Inferior parietal cortex (tissue), 1 donor: ENCODE results near the gene EYS.

Experiments used
- DNase-seq: peaks from one replicate; pipeline ENCODE4 v3.0.0-alpha.2; 2016; ENCODE audit errors: extremely low spot score

Gene EYS

DNA sequence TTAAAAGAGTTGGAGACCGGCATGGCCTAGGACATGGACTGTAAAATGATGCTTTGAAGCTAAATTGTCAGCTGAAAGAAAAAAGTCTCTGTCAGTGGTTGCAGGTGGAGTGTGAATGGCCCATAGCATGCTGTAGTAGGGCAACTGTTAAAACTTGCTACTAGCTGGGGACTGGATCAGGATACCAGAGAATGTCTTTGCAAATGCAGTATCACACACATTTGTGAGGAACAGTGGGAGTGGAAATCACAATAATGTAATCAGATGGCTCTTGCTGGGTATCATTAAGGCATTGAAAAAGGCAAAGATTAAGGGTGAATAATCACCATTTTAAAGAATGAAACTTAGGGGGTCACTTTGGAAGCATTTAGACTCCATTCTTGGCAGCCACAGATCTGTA lies 737.9 kb downstream of the EYS start:
- DNase-seq = no peak

DNA sequence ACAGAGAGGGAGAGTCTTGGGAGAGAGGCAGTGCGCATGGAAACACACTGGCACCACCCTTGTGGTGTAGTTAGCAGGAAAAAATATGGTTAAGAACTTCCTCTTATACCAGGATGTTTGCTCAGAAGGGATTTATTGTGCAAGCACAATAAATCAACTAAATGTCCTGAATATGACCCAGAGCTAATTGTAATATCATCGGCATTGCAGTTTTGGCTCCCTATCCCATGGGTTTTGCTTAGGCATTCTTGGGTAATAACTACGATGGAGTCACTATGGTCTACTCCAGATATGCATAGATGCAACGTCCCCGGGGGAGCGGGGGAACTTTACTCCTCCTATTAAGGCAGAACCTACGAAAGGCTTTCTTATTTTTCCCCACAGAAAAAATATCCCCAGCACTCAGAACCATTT lies 751.6 kb downstream of the EYS start:
- no peak for DNase-seq

DNA sequence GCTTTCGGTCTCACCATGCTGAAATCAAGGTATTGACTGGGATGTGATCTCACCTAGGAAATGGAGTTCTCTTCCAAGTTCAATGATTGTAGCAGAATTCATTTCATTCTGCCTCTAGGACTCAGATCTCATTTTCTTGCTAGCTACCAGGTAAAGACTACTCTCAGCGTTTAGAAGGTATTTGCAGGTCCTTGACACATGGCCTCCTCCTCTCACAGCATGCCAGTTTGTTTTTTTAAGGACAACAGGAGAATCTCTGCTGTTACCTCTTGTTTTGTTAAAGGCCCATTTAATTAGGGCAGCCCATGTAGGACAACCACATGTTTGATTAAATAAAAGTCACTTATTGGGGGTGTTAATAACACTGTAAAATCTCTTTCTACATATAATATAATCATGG lies 757.8 kb downstream of the EYS start:
- no peak for DNase-seq

DNA sequence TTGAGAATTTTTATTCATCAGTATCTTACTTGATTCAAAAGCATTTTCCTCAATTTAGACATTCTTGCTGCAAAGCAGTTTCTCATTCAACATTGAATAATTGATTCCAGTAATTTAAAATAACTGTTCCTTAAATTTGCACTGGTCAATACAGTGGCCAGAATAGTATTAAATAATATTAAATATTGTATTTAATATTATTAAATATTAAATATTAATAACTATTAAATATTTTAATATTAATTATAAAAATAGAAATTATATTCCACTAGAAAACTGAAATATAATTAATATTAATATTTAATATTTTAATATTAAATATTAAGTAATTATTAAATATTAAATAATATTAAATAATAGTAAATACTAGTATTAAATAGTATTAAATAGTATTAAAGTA lies 758.8 kb downstream of the EYS start:
- DNase-seq = no peak

DNA sequence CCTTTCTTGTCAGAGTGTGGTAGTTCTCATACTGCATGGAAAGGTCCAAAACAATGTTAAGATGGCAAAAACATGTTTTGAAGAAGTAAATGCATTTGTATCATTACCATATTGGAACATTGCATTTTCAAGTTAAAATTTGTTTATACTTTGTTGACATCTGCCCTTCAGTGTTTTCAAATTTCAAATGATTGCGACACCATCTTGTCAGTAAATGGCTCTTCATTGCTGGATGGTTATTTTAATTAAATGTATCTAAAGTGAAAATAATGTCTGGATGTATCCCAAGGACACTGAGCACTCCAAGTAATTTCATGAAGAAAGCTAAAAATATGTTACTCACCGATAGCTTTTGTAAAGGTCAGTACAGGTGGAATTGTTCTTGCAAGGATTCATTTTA lies 761.6 kb downstream of the EYS start:
- DNase-seq = no peak

DNA sequence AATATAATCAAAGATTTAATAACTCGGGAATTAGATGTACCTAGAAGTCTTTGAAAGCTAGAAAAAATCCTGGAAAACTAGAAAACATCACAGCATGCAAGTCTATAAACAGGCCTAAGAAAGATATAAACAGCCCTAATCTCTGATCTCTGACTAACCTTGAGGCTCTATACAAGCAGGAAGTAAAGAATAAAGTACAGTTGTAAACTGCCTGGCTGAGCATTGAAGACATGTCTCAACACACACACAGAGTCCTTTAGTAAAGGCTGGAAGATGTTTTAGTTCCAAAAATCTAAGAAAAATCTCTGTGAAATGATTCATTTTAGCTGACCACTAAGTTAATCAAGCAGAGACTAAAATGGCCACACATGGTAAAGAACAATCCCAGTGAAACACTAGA lies 774.5 kb downstream of the EYS start:
- DNase-seq = no peak

DNA sequence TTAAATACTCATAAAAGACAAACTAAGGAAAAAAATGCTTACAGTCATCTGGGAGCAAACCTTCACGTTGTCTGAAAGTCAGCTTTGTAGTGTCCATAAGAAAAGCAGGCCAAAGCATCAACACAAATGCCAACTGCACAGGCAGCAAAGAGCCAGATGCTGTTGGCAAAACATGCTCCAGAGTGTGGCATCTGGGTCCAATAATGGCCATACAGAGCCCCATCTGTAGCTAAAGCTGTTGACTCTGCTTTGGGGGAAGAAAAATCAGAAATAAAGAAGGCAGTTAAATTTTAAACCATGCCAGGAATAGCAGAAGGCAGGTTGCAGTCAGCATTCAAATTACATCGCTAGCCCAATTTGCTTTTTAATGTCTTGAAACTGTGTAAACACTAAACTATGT lies 776.3 kb downstream of the EYS start:
- no peak for DNase-seq

DNA sequence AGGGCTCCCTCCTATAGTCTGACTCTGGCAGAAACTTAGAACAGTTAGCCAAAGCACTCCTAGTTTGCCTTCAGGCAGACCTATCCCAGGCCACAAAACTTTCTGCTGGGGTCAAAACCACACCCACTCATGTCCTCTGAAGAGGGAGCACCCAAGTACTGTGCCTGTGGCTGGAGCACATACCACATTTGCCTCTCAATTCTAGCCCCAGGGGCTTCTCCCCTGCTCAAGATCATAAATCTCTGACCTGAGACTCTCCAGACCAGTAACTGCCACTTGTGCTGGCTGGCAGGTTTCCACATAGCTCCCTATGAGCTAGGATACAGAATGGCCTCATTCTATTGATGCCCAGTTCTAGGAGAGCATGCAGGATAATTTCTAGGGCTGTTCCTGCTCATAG lies 781.0 kb downstream of the EYS start:
- no peak for DNase-seq

DNA sequence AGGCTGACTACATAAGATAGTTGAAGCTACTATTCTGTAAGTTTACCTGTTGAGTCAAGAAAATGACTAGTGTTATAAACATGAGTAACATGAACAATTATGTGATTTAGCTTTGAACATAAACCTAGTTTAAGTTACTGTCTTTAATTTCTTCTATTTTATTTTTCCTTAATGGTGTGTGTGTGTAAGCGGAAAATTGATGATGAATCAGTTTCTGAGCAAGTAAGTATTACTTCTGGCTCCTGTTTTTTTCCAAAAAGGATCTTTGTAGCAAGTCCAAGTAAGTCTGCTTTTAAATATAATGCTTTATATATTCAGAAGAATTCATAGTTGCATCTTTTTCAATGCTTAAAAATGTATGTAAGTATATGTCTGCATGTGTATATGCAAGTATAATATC lies 786.8 kb downstream of the EYS start:
- DNase-seq = no peak

DNA sequence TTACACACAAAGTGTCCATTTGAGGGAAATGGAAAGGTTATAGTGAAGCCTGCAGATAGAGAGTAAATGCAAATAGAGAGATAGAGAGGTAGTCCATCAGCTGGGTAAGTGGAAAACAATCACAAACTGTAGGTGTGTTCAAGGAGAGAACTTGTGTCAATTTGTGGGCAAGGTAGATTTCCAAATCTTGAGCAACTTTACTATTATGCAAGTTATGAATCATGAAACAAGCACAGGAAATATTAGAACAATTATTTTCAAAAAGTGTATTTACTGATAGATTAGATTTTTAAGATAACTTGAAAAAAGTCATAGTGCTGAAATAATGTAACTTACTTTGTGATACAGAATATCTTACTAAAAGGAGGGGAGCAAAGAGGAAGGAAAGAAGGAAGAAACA lies 792.9 kb downstream of the EYS start:
- DNase-seq = no peak

DNA sequence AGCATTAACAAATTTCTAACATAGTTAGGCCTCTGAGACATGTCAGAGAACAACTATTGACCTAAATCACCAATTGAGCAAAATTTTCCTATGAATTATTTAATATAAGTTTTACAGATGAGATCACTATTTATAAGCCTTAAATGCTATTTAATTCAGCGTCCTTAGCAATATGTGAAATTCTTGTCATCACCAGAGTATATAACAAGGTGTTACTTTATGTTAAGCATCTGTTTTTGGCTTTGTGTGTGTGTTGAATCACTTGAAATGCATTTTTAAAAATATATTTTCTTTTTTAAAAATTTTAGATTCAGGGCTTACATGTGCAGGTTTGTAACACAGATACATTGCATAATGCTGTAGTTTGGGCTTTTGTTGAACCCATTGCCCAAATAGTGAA lies 794.1 kb downstream of the EYS start:
- DNase-seq = no peak

DNA sequence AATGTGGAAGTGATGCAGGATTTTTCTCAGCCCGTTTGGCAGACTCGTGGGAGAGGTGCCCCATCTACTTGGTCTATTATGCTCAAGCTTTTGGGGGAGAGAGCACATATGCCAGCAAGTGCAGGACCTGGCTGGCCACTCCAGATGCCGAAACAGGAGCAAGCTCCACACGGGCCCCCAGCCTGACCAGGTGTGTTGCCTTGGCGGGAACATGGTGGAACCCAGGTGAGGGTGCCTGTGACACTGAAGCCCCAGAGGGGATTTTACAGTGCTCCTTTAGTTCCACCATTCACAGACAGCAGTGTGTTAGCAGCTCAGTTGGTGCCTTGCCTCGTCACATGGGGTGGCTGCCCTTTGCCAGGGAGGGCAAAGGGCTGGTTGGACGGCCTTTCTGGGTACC lies 798.9 kb downstream of the EYS start:
- no peak for DNase-seq

DNA sequence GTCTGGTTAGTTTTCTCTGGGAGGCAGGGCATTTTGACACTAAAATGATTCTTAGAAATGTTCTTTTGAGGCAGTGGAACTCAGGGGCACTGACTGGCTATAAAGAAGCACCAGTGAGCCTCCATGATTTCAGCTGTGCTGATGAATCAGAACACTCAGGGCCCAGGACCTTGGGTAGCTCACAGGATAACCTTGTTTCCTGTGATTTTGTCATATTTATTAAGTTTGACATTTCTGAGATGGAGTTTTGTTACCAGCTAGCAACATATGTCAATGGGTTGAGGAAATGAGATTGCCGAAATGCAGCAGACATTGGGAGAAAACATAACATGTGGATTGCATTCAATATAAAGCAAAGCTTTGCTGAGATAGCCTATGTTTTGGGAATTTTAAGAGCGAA lies 802.4 kb downstream of the EYS start:
- DNase-seq = no peak

DNA sequence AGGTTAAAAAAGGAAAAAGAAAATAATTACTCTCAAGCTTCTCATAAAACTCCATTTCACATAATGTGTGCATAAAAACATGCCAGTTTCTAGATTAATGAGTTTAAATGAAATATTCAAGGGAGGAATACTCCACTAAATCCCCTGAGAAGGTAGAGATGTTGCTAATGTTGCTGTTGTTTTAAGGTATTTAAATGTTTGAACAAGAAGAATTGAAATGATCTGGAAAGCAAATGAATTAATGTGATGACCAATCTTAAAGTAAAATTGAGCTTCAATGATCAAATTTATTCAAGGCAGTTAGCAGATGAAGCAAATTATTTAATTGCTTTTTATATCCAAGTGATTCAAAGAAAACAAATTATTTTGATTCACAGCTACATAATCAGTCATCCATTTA lies 804.4 kb downstream of the EYS start:
- DNase-seq = no peak

DNA sequence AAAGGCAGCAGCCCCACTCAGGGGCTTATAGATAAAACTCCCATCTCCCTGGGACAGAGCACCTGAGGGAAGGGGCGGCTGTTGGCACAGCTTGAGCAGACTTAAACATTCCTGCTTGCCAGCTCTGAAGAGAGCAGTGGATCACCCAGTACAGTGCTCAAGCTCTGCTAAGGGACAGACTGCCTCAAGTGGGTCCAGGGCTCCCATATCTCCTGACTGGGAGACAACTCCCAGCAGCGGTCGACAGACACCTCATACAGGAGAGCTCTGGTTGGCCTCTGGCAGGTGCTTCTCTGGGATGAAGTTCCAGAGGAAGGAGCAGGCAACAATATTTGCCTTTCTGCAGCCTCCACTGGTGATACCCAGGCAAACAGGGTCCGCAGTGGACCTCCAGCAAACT lies 810.1 kb downstream of the EYS start:
- no peak for DNase-seq

DNA sequence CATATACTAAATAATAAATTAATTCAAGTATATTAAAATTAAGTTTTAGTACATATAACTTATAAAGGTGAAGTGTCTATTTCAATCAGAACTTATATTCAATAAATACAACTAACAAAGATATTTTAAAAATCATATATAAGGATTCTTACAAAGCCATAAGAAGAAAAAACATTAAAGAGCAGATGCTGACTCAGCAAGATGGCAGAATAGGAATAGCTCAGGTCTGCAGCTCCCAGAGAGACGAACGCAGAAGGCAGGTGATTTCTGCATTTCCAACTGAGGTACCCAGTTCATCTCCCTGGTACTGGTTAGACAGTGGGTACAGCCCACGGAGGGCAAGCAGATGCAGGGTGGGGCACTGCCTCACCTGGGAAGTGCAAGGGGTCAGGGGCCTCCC lies 811.1 kb downstream of the EYS start:
- DNase-seq = no peak

DNA sequence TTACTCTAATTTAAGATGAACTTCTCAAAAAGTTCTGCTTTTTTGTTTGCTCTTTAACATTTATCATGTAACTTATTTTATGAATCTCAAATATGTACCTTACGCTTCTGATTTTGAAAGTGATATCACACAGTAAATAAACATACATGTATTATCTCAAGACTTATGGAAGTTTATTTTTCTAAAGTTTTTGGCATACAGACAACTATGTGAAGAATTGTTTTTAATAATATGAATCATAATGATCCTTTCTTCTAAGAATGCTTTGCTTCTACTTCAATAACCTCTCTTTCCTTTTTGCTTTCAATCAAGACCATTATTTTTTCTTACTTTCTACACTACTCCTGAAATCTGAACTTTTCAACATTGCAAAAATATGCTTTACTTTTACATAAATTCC lies 816.4 kb downstream of the EYS start:
- DNase-seq = no peak

DNA sequence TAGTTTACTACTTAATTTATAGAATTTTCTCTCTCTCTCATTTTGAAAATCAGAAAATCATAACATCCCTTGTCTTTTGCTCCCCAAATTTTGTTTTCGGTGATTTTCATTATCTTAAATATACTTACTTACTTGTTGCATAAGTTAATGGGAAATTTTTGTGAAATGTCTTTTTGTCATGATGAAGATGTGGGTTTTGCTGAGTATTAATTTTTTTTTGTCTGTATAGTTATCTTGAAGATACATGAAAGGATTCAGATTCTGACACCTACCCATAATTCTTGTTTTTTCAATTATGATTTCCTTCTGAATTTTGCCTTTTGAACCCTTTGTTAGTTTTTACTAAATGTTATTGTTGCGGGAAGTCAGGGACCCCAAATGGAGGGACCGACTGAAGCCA lies 817.9 kb downstream of the EYS start:
- no peak for DNase-seq

DNA sequence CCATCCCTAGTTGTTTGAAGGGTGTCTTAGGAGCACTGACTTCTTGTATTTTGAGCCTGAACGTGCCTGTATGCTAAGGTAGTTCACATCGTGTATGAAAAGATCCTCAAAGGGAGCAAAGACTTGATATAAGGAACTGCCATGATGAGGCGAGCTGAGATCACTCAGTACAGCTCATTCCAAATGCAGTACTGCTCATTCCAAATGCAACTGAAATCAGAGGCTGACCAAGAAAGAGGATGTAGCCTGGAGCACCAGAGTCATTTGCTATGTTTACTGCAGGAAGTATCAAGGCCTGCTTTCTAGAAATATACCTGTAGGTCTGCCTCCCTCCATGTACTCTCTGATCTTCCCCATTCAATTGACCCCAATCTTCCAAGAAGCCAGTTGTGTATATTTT lies 832.2 kb downstream of the EYS start:
- DNase-seq = no peak

DNA sequence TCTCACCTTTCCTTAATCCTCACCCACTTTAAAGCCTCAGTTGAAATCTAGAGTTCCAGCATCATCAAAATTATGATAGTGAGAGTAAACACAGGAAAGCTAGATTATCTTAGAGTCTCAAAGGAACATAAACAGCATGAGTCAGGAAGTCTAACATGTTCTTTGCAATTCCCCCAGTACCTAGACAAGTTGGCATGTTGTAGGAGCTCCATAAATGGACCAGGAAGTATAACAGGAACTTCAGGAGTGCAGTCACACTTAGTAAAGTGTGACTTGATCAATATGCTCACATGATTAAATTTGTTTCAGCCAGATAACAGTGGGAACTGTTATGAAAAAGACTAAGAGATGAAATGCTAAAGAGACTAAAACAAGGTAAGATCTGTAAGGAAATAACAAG lies 834.4 kb downstream of the EYS start:
- no peak for DNase-seq

DNA sequence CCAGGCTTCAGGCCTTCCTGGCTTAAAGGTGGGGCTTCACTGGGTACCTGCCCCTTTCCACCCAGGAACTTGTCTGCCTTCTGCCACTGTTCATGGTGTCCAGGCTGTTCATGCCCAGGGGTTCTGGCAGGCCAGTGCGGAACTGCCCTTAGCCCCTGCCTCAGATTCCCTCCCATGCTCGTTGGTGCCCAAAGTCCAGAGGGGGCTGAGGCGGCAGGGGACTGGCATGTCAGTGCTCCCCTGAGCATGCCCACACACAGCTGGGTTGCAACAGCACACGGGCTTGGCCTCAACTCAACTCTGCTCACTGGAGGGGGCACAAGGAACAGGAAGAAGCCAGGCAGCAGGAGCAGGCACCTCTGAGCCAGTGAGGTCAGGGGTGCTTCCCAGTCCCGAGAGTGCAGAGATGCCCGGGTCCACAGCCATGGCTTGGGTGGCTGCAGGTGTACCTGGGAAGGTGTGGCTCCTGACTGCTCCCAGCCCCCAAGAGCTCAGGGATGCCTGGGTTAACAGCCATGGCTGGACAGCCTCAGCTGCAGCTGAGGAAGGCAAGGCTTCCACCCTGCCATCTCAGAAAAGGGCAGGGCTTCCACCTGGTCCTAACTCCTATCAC lies 845.9 kb downstream of the EYS start:
- no peak for DNase-seq

DNA sequence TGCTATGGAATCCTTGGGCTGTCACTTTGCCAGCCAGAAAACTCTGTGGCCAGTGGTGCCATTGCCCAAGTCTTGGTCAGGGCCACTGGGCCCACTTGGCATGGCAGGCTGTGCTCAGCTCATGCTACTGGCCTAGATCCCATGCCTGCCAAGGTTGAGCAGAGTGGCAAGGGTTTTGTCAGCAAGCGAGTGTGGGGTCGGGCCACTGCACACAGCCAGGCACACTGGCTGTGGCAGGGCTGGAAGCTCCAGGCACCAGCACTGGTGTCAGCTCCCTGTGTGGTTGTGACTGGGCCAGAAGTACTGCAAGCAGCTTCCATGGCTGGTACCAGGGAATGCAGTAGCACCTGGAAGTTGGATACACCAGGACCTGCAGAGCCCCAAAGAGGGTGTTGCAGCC lies 846.8 kb downstream of the EYS start:
- DNase-seq = no peak

DNA sequence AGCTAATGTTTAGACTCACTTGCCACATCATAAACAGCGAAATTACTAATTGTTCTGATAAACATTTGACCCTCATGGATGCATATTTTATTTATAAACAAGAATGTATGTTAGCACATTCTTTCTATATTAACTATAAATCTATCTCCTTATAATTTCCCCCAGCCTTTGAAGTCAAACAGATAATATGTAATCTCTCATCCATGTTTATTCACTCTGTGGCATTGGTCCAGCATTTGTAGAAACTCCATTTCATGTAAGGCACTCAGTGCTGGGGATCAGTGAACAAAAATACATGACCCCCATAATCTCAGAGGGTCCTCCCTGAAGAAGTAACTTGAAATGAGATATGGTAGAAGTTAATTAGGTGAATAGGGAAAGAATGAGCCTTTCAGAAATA lies 856.9 kb downstream of the EYS start:
- no peak for DNase-seq

DNA sequence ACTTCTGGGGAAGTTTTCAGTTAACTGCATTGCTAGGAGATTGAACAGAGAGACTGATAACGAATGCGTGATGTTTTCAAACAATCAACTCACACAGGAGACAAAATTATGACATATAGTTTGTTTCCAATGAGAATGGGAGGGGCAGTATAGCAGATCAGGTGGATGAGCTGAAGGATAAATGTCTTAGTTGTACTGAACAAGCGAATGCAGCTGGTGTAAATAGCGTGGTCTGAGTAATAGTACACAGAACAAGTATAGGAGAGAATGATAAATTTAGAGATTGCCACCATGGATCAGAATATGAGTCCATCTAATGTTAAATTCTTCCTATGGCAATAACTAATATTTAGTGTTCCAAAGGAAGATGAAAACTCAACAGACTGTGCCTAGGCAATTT lies 858.6 kb downstream of the EYS start:
- DNase-seq = no peak

DNA sequence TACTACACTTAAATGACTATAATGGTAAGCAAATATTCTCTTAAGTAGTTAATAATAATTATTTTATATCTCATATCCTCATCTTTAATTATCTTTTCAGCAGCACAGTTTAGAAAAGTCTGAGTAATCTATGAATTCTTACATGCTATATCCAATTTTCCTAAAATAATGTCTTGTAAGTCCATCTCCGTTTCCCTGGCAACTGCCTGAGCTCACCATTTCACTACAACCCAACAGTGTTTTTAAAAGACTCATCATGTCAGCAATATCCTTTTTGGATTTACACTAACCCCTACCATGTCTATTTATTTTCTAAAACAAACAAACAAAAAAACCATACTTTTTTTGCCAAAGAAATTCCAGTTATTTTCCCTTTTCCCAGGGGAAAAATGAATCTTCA lies 859.6 kb downstream of the EYS start:
- peak; percentile 4 for DNase-seq
